SK-N-SH treated with all-trans-retinoic acid at 6 μM for 48 hours (cell line): Measurements from ENCODE around the gene IP6K2.

Experiments
- OSR1 ChIP-seq: fragments of 250-450 bp; sonication (Bioruptor Pico); IDR thresholded peaks from 2 replicates; pipeline ENCODE4 v1.8.0; 2022; ENCODE audit warnings: moderate library complexity, mild to moderate bottlenecking, inconsistent platforms
- TCF4 ChIP-seq: fragments of 250-450 bp; sonication (Bioruptor Pico); IDR thresholded peaks from 2 replicates; pipeline ENCODE4 v1.8.0; 2021; ENCODE audit warnings: mild to moderate bottlenecking, moderate library complexity, borderline replicate concordance
- TOX ChIP-seq: fragments of 250-450 bp; sonication (Bioruptor Pico); IDR thresholded peaks from 2 replicates; pipeline ENCODE4 v1.8.0; 2021; ENCODE audit warnings: mild to moderate bottlenecking, moderate library complexity, borderline replicate concordance
- ZC3H10 ChIP-seq: fragments of 250-450 bp; sonication (Bioruptor Pico); IDR thresholded peaks from 2 replicates; pipeline ENCODE4 v1.5.1; 2021; ENCODE audit warnings: mild to moderate bottlenecking, moderate library complexity
- ZFP3 ChIP-seq: fragments of 250-450 bp; sonication (Bioruptor Pico); IDR thresholded peaks from 2 replicates; pipeline ENCODE4 v1.5.0; 2020; ENCODE audit warnings: mild to moderate bottlenecking, moderate library complexity
- ZFP30 ChIP-seq: fragments of 450-650 bp; formaldehyde crosslinking; IDR thresholded peaks from 2 replicates; pipeline ENCODE4 v1.5.0; 2022; ENCODE audit warnings: mild to moderate bottlenecking, moderate library complexity
- TF ChIP-seq, protein P1 (sequence below): fragments of 250-450 bp; sonication (Bioruptor Pico); IDR thresholded peaks from 2 replicates; pipeline ENCODE4 v1.5.1; 2021; ENCODE audit warnings: mild to moderate bottlenecking, moderate library complexity
- TF ChIP-seq, protein P2 (sequence below): fragments of 250-450 bp; sonication (Bioruptor Pico); IDR thresholded peaks from 2 replicates; pipeline ENCODE4 v1.5.0; 2020; ENCODE audit warnings: mild to moderate bottlenecking, moderate library complexity

DNA sequence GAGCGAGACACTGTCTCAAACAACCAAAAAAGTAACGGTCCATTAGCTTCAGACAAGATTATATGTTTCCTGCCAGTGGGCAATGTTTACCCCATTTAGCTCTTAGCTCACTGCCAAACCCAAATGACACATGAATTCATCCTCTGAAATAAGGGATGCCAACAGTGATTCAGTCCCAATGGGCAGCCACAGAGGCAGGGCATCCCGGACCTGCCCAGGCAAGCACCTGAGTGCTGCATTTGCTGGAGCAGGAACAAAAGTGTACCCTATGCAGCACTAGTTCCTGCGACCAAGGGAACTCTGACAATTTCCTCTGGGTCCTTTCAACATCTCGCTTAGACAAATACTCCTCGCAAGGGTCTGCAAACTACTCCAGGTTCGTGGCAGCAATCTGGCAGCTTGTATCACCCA lies 8.0 kb downstream of the IP6K2 start:
- TF ChIP-seq TOX (CRISPR knock-in tag) (no peak), ZFP30 (CRISPR knock-in tag) (no peak), TCF4 (CRISPR knock-in tag) (no peak), ZC3H10 (CRISPR knock-in tag) (no peak), OSR1 (CRISPR knock-in tag) (no peak), ZFP3 (CRISPR knock-in tag) (no peak)
- TF ChIP-seq, protein P1, sequence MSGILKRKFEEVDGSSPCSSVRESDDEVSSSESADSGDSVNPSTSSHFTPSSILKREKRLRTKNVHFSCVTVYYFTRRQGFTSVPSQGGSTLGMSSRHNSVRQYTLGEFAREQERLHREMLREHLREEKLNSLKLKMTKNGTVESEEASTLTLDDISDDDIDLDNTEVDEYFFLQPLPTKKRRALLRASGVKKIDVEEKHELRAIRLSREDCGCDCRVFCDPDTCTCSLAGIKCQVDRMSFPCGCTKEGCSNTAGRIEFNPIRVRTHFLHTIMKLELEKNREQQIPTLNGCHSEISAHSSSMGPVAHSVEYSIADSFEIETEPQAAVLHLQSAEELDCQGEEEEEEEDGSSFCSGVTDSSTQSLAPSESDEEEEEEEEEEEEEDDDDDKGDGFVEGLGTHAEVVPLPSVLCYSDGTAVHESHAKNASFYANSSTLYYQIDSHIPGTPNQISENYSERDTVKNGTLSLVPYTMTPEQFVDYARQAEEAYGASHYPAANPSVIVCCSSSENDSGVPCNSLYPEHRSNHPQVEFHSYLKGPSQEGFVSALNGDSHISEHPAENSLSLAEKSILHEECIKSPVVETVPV (CRISPR knock-in tag), result no peak
- TF ChIP-seq, protein P2, sequence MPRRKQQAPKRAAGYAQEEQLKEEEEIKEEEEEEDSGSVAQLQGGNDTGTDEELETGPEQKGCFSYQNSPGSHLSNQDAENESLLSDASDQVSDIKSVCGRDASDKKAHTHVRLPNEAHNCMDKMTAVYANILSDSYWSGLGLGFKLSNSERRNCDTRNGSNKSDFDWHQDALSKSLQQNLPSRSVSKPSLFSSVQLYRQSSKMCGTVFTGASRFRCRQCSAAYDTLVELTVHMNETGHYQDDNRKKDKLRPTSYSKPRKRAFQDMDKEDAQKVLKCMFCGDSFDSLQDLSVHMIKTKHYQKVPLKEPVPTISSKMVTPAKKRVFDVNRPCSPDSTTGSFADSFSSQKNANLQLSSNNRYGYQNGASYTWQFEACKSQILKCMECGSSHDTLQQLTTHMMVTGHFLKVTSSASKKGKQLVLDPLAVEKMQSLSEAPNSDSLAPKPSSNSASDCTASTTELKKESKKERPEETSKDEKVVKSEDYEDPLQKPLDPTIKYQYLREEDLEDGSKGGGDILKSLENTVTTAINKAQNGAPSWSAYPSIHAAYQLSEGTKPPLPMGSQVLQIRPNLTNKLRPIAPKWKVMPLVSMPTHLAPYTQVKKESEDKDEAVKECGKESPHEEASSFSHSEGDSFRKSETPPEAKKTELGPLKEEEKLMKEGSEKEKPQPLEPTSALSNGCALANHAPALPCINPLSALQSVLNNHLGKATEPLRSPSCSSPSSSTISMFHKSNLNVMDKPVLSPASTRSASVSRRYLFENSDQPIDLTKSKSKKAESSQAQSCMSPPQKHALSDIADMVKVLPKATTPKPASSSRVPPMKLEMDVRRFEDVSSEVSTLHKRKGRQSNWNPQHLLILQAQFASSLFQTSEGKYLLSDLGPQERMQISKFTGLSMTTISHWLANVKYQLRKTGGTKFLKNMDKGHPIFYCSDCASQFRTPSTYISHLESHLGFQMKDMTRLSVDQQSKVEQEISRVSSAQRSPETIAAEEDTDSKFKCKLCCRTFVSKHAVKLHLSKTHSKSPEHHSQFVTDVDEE, result no peak
